ENCODE data around the gene GNGT2.

DNA sequence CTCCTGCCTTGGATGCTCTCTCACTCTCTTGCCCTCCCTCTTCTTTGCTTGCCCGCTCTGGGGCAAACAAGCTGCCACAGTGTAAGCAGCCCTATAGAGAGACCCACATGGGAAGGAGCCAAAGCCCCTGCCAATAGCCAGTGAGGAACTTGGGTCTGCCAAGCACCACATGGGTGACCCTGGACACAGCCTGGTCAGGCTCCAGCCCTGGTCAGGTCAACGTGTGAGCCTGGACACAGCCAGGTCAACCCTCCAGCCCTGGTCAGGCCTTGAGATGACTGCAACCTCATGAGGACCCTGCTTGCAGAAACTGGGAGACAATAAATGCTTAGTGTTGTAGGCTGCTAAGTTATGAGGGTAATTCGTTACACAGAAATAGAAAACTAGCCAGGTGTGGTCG is 34.5 kb upstream of the GNGT2 start:
- TF ChIP-seq, protein P1, sequence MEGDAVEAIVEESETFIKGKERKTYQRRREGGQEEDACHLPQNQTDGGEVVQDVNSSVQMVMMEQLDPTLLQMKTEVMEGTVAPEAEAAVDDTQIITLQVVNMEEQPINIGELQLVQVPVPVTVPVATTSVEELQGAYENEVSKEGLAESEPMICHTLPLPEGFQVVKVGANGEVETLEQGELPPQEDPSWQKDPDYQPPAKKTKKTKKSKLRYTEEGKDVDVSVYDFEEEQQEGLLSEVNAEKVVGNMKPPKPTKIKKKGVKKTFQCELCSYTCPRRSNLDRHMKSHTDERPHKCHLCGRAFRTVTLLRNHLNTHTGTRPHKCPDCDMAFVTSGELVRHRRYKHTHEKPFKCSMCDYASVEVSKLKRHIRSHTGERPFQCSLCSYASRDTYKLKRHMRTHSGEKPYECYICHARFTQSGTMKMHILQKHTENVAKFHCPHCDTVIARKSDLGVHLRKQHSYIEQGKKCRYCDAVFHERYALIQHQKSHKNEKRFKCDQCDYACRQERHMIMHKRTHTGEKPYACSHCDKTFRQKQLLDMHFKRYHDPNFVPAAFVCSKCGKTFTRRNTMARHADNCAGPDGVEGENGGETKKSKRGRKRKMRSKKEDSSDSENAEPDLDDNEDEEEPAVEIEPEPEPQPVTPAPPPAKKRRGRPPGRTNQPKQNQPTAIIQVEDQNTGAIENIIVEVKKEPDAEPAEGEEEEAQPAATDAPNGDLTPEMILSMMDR (IDR thresholded peaks at IDR 0.05; ENCODE audit: insufficient read depth, low read depth, low read length) = no peak
- TF ChIP-seq EZH2 (IDR thresholded peaks at IDR 0.05; ENCODE audit: insufficient read depth, low read length) = no peak

Data from astrocyte (in vitro differentiated cells and primary cell).